GM12892 (cell line): ENCODE data around the gene RASSF4.

Experiments used
- POLR2A ChIP-seq: IDR thresholded peaks from 2 replicates; pipeline ENCODE4 v1.6.1; 2011; ENCODE audit warnings: low read depth, low read length, control low read depth
- POLR2AphosphoS5 ChIP-seq: IDR thresholded peaks from 2 replicates; pipeline ENCODE4 v1.6.1; 2011; ENCODE audit warnings: low read depth, low read length, control low read depth

DNA sequence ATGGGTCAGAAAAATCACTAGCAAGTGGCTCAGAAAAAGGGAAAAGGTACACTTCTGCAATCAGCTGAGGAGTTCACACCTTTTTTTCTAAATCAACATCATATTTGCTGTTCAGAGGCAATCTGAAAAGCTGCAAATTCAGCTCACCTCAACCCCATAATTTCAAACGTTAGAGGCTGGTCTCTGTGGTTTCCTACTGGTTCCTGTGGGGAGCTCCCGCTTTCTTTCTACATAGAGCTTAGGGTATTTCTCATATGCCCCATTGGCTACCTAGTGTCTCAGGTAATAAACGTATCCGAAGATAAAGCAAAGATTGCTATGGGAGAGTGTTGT lies 35.9 kb downstream of the RASSF4 start:
- TF ChIP-seq POLR2A (no peak), POLR2AphosphoS5 (no peak)
